GM23338 (cell line): ENCODE data around the gene RPL21. TPM values are rescaled to one million over a fixed set of nuclear protein-coding genes. Genes with fewer than 3 reads are reported as not detected.
"Not testable (repeated sequence)": the region's sequence is repeated elsewhere in the genome, so short reads cannot be mapped to it uniquely, and the experiment has no call there.

Source experiments
- ATAC-seq: fragments of 200-7000 bp; cut with Tn5 transposase; 3 replicates; pipeline ENCODE4 v1.9.1; 2020
- DNase-seq: peaks from one replicate; pipeline ENCODE4 v3.0.0-alpha.2; 2015; ENCODE audit warnings: low spot score
- H2AFZ ChIP-seq: fragments of 200-600 bp; sonication (generic); 2 replicates; pipeline ENCODE4 v1.8.0; 2016; ENCODE audit warnings: antibody characterized with exemption, mild to moderate bottlenecking, moderate library complexity
- H3F3A ChIP-seq: fragments of 200-600 bp; sonication (generic); replicated peaks from 2 replicates; pipeline ENCODE4 v1.8.0; 2017; ENCODE audit warnings: antibody characterized with exemption, mixed run types, low read depth
- H3K27ac ChIP-seq: fragments of 200-600 bp; sonication (generic); 2 replicates; pipeline ENCODE4 v1.6.1; 2016; ENCODE audit warnings: low read depth
- H3K27me3 ChIP-seq: fragments of 200-600 bp; sonication (generic); 2 replicates; pipeline ENCODE4 v1.8.0; 2016; ENCODE audit warnings: mild to moderate bottlenecking, mixed run types, moderate library complexity; ENCODE audit not compliant: insufficient read depth
- H3K36me3 ChIP-seq: fragments of 200-600 bp; sonication (generic); 2 replicates; pipeline ENCODE4 v1.8.0; 2016; ENCODE audit warnings: mild to moderate bottlenecking; ENCODE audit not compliant: insufficient read depth
- H3K4me1 ChIP-seq: fragments of 200-600 bp; sonication (generic); 2 replicates; pipeline ENCODE4 v1.8.0; 2016; ENCODE audit warnings: mild to moderate bottlenecking, moderate library complexity; ENCODE audit not compliant: insufficient read depth
- H3K4me2 ChIP-seq: fragments of 200-600 bp; sonication (generic); 2 replicates; pipeline ENCODE4 v1.7.1; 2017; ENCODE audit warnings: mixed run types
- H3K4me3 ChIP-seq: fragments of 200-600 bp; sonication (generic); 2 replicates; pipeline ENCODE4 v1.6.1; 2016; ENCODE audit warnings: mixed run types
- H3K79me2 ChIP-seq: fragments of 200-600 bp; sonication (generic); replicated peaks from 2 replicates; pipeline ENCODE4 v1.8.0; 2017; ENCODE audit warnings: mild to moderate bottlenecking; ENCODE audit not compliant: insufficient read depth
- H3K9me2 ChIP-seq: fragments of 200-600 bp; sonication (generic); 2 replicates; pipeline ENCODE4 v1.8.0; 2017; ENCODE audit not compliant: insufficient read depth
- H4K20me1 ChIP-seq: fragments of 200-600 bp; sonication (generic); replicated peaks from 2 replicates; pipeline ENCODE4 v1.8.0; 2017; ENCODE audit warnings: mild to moderate bottlenecking; ENCODE audit not compliant: insufficient read depth
- H3K27ac Mint-ChIP-seq: 2 replicates; pipeline ENCODE4 v1.8.0; 2020; ENCODE audit warnings: inconsistent platforms, mild to moderate bottlenecking, moderate library complexity, mixed read lengths
- H3K27me3 Mint-ChIP-seq: 3 replicates; pipeline ENCODE4 v1.8.0; 2022; ENCODE audit warnings: low read depth, mild to moderate bottlenecking, moderate library complexity, mixed read lengths, inconsistent platforms; ENCODE audit not compliant: insufficient read depth, poor library complexity
- H3K36me3 Mint-ChIP-seq: 3 replicates; pipeline ENCODE4 v1.8.0; 2021; ENCODE audit warnings: low read depth, mild to moderate bottlenecking, inconsistent platforms, moderate library complexity, mixed read lengths
- H3K4me1 Mint-ChIP-seq: 3 replicates; pipeline ENCODE4 v1.8.0; 2020; ENCODE audit warnings: mild to moderate bottlenecking, inconsistent platforms, mixed read lengths
- H3K4me3 Mint-ChIP-seq: 3 replicates; pipeline ENCODE4 v1.8.0; 2021; ENCODE audit warnings: moderate library complexity, mild to moderate bottlenecking, inconsistent platforms, mixed read lengths
- H3K9me3 Mint-ChIP-seq: 3 replicates; pipeline ENCODE4 v1.8.0; 2020; ENCODE audit warnings: moderate library complexity, mild to moderate bottlenecking, inconsistent platforms, mixed read lengths
- CREB1 ChIP-seq: fragments of 250-450 bp; sonication (Bioruptor Pico); IDR thresholded peaks from 2 replicates; pipeline ENCODE4 v1.5.0; 2020; ENCODE audit warnings: low read depth, mild to moderate bottlenecking, moderate library complexity
- CTCF ChIP-seq, 2 experiments: fragments of 200-600 bp in 1 of 2; sonication (generic) in 1 of 2; conservative IDR thresholded peaks; 2 replicates each; pipeline versions ENCODE4 v1.5.1 to v1.6.1; 2016 to 2017; ENCODE audit warnings: antibody characterized with exemption in 2 of 2, low read depth in 2 of 2, mild to moderate bottlenecking in 2 of 2, moderate library complexity in 1 of 2
- ETS1 ChIP-seq: IDR thresholded peaks from 2 replicates; pipeline ENCODE4 v1.6.1; 2016; ENCODE audit warnings: antibody characterized with exemption
- EZH2 ChIP-seq: fragments of 200-600 bp; sonication (generic); IDR thresholded peaks from one replicate; pipeline ENCODE4 v1.8.0; 2017; ENCODE audit warnings: antibody characterized with exemption, mild to moderate bottlenecking, low read depth; ENCODE audit not compliant: unreplicated experiment
- JUNB ChIP-seq: IDR thresholded peaks from one replicate; pipeline ENCODE4 v1.6.1; 2016; ENCODE audit warnings: antibody characterized with exemption; ENCODE audit not compliant: unreplicated experiment
- REST ChIP-seq: IDR thresholded peaks from one replicate; pipeline ENCODE4 v1.6.1; 2018; ENCODE audit warnings: antibody characterized with exemption; ENCODE audit not compliant: unreplicated experiment
- STAT1 ChIP-seq: IDR thresholded peaks from one replicate; pipeline ENCODE4 v1.6.1; 2016; ENCODE audit warnings: antibody characterized with exemption; ENCODE audit not compliant: unreplicated experiment
- ZNF114 ChIP-seq: fragments of 250-450 bp; sonication (Bioruptor Pico); IDR thresholded peaks from 2 replicates; pipeline ENCODE4 v1.5.0; 2020; ENCODE audit warnings: mild to moderate bottlenecking, moderate library complexity
- ZNF462 ChIP-seq: fragments of 250-450 bp; sonication (Bioruptor Pico); IDR thresholded peaks from 2 replicates; pipeline ENCODE4 v1.5.0; 2020; ENCODE audit warnings: mild to moderate bottlenecking, moderate library complexity
- polyA plus RNA-seq: library from polyadenylated mRNA; unstranded; fragments of >200 nt; fragmentation: Nextera tagmentation; extraction: Ambion mirVana; gene quantifications from 2 replicates; pipeline ENCODE4 v1.2.1, GENCODE V29; 2016
- total RNA-seq: library from RNA; depleted of rRNA; stranded (reverse); fragments of >200 nt; shearing (Covaris generic); gene quantifications from 2 replicates; pipeline ENCODE4 v1.2.3, GENCODE V29; 2014

RPL21 gene
- total and polyA plus RNA-seq, 2 experiments from 2014 or later, result 1,037 to 1,343 TPM

GRCh38 chr13:27291967-27292366, 40.6 kb downstream of the RPL21 start:
- H3F3A ChIP-seq, H3K4me1 ChIP-seq, H3K4me1 Mint-ChIP-seq, H3K27me3 ChIP-seq, H3K36me3 Mint-ChIP-seq, H3K4me2 ChIP-seq, DNase-seq, H4K20me1 ChIP-seq, H3K27ac Mint-ChIP-seq, H3K4me3 ChIP-seq, H3K9me2 ChIP-seq, H3K36me3 ChIP-seq, H3K4me3 Mint-ChIP-seq, H2AFZ ChIP-seq, H3K79me2 ChIP-seq, H3K27ac ChIP-seq, H3K27me3 Mint-ChIP-seq, ATAC-seq, H3K9me3 Mint-ChIP-seq: not testable (repeated sequence)

GRCh38 chr13:27293076-27293691, 41.8 kb downstream of the RPL21 start:
- no peak overlapping the region for H3K4me3 Mint-ChIP-seq
- Histone ChIP-seq H3K4me1 (no peaks in the 10 kb centered on the region), H4K20me1 (no peaks in the 10 kb centered on the region), H2AFZ (no peak overlapping the region), H3K4me2 (no peak overlapping the region), H3K79me2 (no peaks in the 10 kb centered on the region), H3K27ac (no peak overlapping the region), H3K9me2 (no peaks in the 10 kb centered on the region), H3K4me3 (no peak overlapping the region), H3K27me3 (no peaks in the 10 kb centered on the region), H3K36me3 (no peaks in the 10 kb centered on the region), H3F3A (no peaks in the 10 kb centered on the region)
- H3K36me3 Mint-ChIP-seq, result no peaks in the 10 kb centered on the region
- DNase-seq, result no peak
- H3K4me1 Mint-ChIP-seq, result no peaks in the 10 kb centered on the region; the same call in 2 of the 3 replicates
- H3K9me3 Mint-ChIP-seq, result peaks cover 2% of the 10 kb centered on the region; the same call in 1 of the 3 replicates
- ATAC-seq, result no peak
- H3K27ac Mint-ChIP-seq, result no peak overlapping the region
- H3K27me3 Mint-ChIP-seq, result no peaks in the 10 kb centered on the region
- TF ChIP-seq ZNF462 (CRISPR knock-in tag) (no peak), ETS1 (no peak), CREB1 (no peak), ZNF114 (no peak), STAT1 (no peak), JUNB (no peak), CTCF (conservative IDR thresholded peaks at IDR 0.05; ENCODE audit: low read depth in 2 of 2) (no peak), EZH2 (no peak), REST (no peak)
